HUES64 (cell line): ENCODE data around the gene POLR3H.
"Not testable (repeated sequence)": the region's sequence is repeated elsewhere in the genome, so short reads cannot be mapped to it uniquely, and the experiment has no call there.

Source experiments
- H3K27ac ChIP-seq: 2 replicates; pipeline ENCODE4 v1.7.0; 2013; ENCODE audit warnings: low read depth, low read length, inconsistent platforms
- H3K27me3 ChIP-seq: 2 replicates; pipeline ENCODE4 v1.6.1; 2013; ENCODE audit warnings: mild to moderate bottlenecking, low read length; ENCODE audit not compliant: insufficient read depth
- H3K36me3 ChIP-seq: 2 replicates; pipeline ENCODE4 v1.6.1; 2013; ENCODE audit warnings: mild to moderate bottlenecking, low read length; ENCODE audit not compliant: insufficient read depth
- H3K4me1 ChIP-seq: 2 replicates; pipeline ENCODE4 v1.6.1; 2013; ENCODE audit warnings: mild to moderate bottlenecking, low read length, moderate library complexity; ENCODE audit not compliant: insufficient read depth
- H3K4me3 ChIP-seq: 2 replicates; pipeline ENCODE4 v1.5.1; 2013; ENCODE audit warnings: mild to moderate bottlenecking, low read length, moderate library complexity
- H3K9ac ChIP-seq: 2 replicates; pipeline ENCODE4 v1.6.1; 2013; ENCODE audit warnings: mild to moderate bottlenecking, low read depth, low read length
- H3K9me3 ChIP-seq: 2 replicates; pipeline ENCODE4 v1.6.1; 2013; ENCODE audit warnings: low read depth, low read length; ENCODE audit not compliant: insufficient read depth
- WGBS: fragments of 150-250, 120-280 bp; methylation state at CpG from one replicate; pipeline ENCODE4 v1.1.7; 2013; ENCODE audit warnings: missing lambda C conversion rate; 5-methylcytosine and 5-hydroxymethylcytosine counted together

Gene POLR3H

GRCh38 chr22:41578114-41578513 is 33.8 kb upstream of the POLR3H start:
- Histone ChIP-seq H3K27ac (no peak overlapping the region), H3K4me3 (no peak overlapping the region), H3K36me3 (no peaks in the 10 kb centered on the region), H3K9ac (no peak overlapping the region), H3K27me3 (no peaks in the 10 kb centered on the region), H3K4me1 (no peaks in the 10 kb centered on the region), H3K9me3 (no peaks in the 10 kb centered on the region)
- WGBS = 91% methylated on average over 8 of the region's 8 CpGs

GRCh38 chr22:41576877-41577276 is 32.6 kb upstream of the POLR3H start:
- Histone ChIP-seq H3K9ac (no peak overlapping the region), H3K27ac (no peak overlapping the region), H3K9me3 (no peaks in the 10 kb centered on the region), H3K27me3 (no peaks in the 10 kb centered on the region), H3K4me3 (no peak overlapping the region), H3K4me1 (no peaks in the 10 kb centered on the region), H3K36me3 (no peaks in the 10 kb centered on the region)
- 56% methylated on average over 9 of the region's 9 CpGs for WGBS

DNA sequence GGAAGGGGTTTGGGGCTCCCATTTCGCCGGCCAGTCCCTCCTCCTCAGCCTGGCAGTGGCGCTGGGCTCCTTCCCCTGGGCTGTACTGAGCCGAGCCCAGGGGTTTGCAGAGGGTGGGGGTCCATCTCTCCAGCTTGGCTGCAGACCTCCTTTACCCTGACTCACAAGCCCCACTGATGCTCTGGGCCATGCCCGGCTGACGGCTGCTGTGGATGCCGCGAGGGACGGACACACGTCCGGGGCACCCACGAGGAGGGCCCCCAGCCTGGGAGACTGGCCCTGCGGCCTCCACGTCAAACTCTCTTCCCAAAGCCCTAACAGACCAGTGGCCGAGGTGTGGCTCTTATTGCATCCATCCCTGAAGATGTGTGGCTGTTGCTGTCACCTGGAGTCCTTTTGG is 31.3 kb upstream of the POLR3H start:
- no peak overlapping the region for H3K9ac ChIP-seq
- H3K9me3 ChIP-seq = no peaks in the 10 kb centered on the region
- 94% methylated on average over 15 of the region's 15 CpGs for WGBS
- no peaks in the 10 kb centered on the region for H3K4me1 ChIP-seq
- no peaks in the 10 kb centered on the region for H3K27me3 ChIP-seq
- H3K27ac ChIP-seq = no peak overlapping the region
- H3K4me3 ChIP-seq = no peak overlapping the region
- no peaks in the 10 kb centered on the region for H3K36me3 ChIP-seq

GRCh38 chr22:41574847-41575381 is 30.6 kb upstream of the POLR3H start:
- H3K27me3 ChIP-seq = no peaks in the 10 kb centered on the region
- H3K27ac ChIP-seq = no peak overlapping the region
- WGBS = 95% methylated on average over 26 of the region's 26 CpGs
- no peaks in the 10 kb centered on the region for H3K9me3 ChIP-seq
- H3K36me3 ChIP-seq = no peaks in the 10 kb centered on the region
- H3K4me3 ChIP-seq = no peak overlapping the region
- H3K4me1 ChIP-seq = no peaks in the 10 kb centered on the region
- H3K9ac ChIP-seq = no peak overlapping the region

DNA sequence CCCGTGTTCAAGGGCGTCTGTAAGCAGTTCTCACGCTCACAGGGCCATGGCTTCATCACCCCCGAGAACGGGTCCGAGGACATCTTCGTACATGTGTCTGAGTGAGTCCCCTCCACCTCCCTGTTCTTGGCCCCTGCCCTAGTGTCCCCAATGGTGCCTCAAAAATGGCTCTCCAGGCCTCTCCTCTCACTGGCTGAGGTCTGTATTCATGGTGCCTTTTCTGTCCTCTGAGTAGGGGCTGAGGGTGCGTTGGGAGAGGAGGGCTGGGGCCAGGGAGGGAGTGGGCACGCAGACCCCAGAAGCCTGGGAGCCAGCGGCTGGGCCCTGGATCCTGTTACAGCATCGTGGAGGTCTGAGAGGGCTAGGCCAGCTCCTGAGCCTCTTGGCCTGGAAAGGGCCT is 29.4 kb upstream of the POLR3H start:
- Histone ChIP-seq H3K9ac (no peak overlapping the region), H3K27ac (no peak overlapping the region), H3K27me3 (no peaks in the 10 kb centered on the region), H3K9me3 (no peaks in the 10 kb centered on the region), H3K4me1 (no peaks in the 10 kb centered on the region), H3K4me3 (no peak overlapping the region), H3K36me3 (no peaks in the 10 kb centered on the region)
- WGBS = 92% methylated on average over 11 of the region's 11 CpGs

- not testable (repeated sequence) for H3K36me3 ChIP-seq, H3K9ac ChIP-seq, H3K27me3 ChIP-seq, H3K4me3 ChIP-seq, H3K4me1 ChIP-seq, H3K9me3 ChIP-seq, H3K27ac ChIP-seq
- 92% methylated on average over 3 of the region's 3 CpGs for WGBS
Measured at GRCh38 chr22:41572305-41572704, 28.0 kb upstream of the POLR3H start.

DNA sequence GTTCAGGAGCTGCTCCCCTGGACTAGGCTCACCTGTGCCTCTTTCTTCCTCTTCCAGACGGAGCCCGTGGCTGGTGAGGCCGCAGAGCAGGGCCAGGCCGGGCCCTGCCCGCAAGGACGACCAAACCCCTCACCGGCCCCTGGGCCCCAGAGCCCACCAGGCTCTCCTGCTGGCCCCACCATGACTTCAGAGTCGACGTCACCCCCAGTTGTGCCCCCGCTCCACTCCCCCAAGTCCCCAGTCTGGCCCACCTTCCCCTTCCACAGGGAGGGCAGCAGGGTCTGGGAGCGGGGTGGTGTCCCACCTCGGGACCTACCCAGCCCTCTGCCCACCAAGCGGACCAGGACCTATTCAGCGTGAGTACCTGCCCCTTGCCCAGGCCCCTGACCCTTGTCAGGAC is 27.5 kb upstream of the POLR3H start:
- Histone ChIP-seq H3K27me3 (no peaks in the 10 kb centered on the region), H3K27ac (no peak overlapping the region), H3K4me1 (no peaks in the 10 kb centered on the region), H3K9ac (no peak overlapping the region), H3K9me3 (no peaks in the 10 kb centered on the region), H3K36me3 (no peaks in the 10 kb centered on the region), H3K4me3 (no peak overlapping the region)
- WGBS = 94% methylated on average over 14 of the region's 14 CpGs

- Histone ChIP-seq H3K36me3 (no peaks in the 10 kb centered on the region), H3K9ac (no peak overlapping the region), H3K4me3 (no peak overlapping the region), H3K4me1 (no peaks in the 10 kb centered on the region), H3K27ac (no peak overlapping the region), H3K27me3 (no peaks in the 10 kb centered on the region), H3K9me3 (no peaks in the 10 kb centered on the region)
- 97% methylated on average over 3 of the region's 3 CpGs for WGBS
Measured at GRCh38 chr22:41570221-41570620, 26.0 kb upstream of the POLR3H start.

- Histone ChIP-seq H3K36me3 (no peaks in the 10 kb centered on the region), H3K9ac (no peak overlapping the region)
Measured at GRCh38 chr22:41568811-41569210, 24.5 kb upstream of the POLR3H start.

DNA sequence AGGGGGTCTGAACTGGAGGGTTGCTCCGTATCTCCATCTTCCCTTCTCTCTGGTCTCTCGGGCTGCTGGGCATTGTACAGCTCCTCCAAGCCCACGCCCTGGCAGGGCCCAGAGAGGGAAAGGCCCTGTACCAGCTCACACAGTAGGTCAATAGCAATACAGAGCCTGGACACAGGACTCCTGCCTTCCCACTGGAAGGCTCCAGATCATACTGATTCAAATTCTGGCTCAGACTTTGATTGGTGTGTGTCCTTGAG is 23.2 kb upstream of the POLR3H start:
- H3K9ac ChIP-seq = no peak overlapping the region
- H3K36me3 ChIP-seq = no peaks in the 10 kb centered on the region
- H3K4me3 ChIP-seq = no peak overlapping the region
- no peak overlapping the region for H3K27ac ChIP-seq
- peaks cover 6% of the 10 kb centered on the region; the same call in 1 of the 2 replicates for H3K4me1 ChIP-seq
- no peaks in the 10 kb centered on the region for H3K27me3 ChIP-seq
- 98% methylated on average over 3 of the region's 3 CpGs for WGBS
- H3K9me3 ChIP-seq = no peaks in the 10 kb centered on the region

More at GRCh38 chr22:41568811-41569210, 24.5 kb upstream of the POLR3H start:
- no peak overlapping the region for H3K4me3 ChIP-seq
- H3K4me1 ChIP-seq = no peaks in the 10 kb centered on the region
- H3K9me3 ChIP-seq = no peaks in the 10 kb centered on the region
- H3K27me3 ChIP-seq = no peaks in the 10 kb centered on the region
- no peak overlapping the region for H3K27ac ChIP-seq
- 83% methylated on average over 7 of the region's 7 CpGs for WGBS

GRCh38 chr22:41565403-41566054 is 21.3 kb upstream of the POLR3H start:
- Histone ChIP-seq H3K9ac (no peak overlapping the region), H3K27me3 (no peaks in the 10 kb centered on the region), H3K4me3 (no peak overlapping the region), H3K36me3 (no peaks in the 10 kb centered on the region), H3K4me1 (peaks cover 22% of the 10 kb centered on the region), H3K9me3 (no peaks in the 10 kb centered on the region), H3K27ac (peak overlapping the region; percentile 3; the same call in 1 of the 2 replicates)
- 70% methylated on average over 8 of the region's 8 CpGs for WGBS

DNA sequence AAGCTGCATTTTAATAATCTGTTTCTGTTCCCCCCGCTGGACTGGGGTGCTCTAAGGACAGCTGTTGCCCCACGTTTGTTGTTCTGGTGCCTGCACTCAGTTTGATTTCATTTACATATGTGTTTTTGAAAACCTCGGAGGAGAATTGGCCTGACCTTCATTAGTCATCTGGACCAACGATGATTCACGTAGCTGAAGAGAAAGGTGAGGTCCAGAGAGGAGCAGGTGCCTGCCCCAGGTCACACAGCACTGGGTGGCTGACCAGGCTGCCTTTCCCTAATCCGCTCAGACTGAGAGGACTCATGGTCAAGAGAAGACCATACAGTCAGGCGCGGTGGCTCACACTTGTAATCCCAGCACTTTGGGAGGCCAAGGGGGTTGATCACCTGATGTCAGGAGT is 20.3 kb upstream of the POLR3H start:
- Histone ChIP-seq H3K4me3 (no peak overlapping the region), H3K27me3 (no peaks in the 10 kb centered on the region), H3K27ac (no peak overlapping the region), H3K9ac (no peak overlapping the region), H3K4me1 (peaks cover 30% of the 10 kb centered on the region), H3K36me3 (no peaks in the 10 kb centered on the region), H3K9me3 (no peaks in the 10 kb centered on the region)
- 92% methylated on average over 8 of the region's 8 CpGs for WGBS
